Subcutaneous adipose tissue (tissue), 4 donors: ENCODE results near the gene SKI. TPM values are rescaled to one million over a fixed set of nuclear protein-coding genes. Genes with fewer than 3 reads are reported as not detected.

Source experiments
- total RNA-seq, 4 donors: library from RNA; depleted of rRNA; stranded (reverse); fragments of >200 nt; gene quantifications; one replicate each; pipeline ENCODE4 v1.1.0, GENCODE V29; 2016
- TF ChIP-seq, protein P1 (sequence below): fragments of 450-650 bp; IDR thresholded peaks from one replicate; pipeline ENCODE4 v1.5.1; 2016; ENCODE audit warnings: low read depth, mild to moderate bottlenecking, control low read depth, antibody characterized with exemption, moderate library complexity

The SKI gene
- total RNA-seq, 4 donors from 2014 or later, result 24.3 to 67.6 (median 27.8) TPM

DNA sequence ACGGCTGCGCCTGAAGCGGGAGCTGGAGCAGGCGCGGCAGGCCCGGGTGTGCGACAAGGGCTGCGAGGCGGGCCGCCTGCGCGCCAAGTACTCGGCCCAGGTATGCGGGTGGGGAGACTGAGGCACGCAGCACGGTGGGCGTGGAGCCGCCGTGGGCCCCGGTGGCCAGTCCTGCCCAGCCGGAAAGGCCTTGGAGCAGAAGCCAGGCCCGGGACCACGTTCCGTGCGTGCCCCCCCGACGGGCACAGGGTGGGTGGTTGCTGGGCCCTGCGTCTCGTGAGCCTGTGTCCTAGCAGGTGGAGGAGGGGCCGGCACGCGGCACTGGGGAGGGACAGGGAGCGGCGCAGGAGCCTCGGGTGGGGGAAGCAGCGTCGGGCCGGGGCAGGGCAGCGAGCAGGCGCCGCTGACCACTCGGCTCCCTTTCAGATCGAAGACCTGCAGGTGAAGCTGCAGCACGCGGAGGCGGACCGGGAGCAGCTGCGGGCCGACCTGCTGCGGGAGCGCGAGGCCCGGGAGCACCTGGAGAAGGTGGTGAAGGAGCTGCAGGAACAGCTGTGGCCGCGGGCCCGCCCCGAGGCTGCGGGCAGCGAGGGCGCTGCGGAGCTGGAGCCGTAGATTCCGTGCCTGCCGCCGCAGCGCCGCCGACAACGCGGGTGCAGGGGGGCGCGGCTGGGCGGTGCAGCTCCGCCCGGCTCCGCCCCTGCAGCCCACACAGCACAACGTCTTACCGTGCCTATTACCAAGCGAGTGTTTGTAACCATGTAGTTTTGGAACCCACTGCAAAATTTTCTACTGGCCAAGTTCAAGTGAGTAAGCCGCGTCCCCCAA lies 78.2 kb downstream of the SKI start:
- TF ChIP-seq, protein P1, sequence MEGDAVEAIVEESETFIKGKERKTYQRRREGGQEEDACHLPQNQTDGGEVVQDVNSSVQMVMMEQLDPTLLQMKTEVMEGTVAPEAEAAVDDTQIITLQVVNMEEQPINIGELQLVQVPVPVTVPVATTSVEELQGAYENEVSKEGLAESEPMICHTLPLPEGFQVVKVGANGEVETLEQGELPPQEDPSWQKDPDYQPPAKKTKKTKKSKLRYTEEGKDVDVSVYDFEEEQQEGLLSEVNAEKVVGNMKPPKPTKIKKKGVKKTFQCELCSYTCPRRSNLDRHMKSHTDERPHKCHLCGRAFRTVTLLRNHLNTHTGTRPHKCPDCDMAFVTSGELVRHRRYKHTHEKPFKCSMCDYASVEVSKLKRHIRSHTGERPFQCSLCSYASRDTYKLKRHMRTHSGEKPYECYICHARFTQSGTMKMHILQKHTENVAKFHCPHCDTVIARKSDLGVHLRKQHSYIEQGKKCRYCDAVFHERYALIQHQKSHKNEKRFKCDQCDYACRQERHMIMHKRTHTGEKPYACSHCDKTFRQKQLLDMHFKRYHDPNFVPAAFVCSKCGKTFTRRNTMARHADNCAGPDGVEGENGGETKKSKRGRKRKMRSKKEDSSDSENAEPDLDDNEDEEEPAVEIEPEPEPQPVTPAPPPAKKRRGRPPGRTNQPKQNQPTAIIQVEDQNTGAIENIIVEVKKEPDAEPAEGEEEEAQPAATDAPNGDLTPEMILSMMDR, result no peak

DNA sequence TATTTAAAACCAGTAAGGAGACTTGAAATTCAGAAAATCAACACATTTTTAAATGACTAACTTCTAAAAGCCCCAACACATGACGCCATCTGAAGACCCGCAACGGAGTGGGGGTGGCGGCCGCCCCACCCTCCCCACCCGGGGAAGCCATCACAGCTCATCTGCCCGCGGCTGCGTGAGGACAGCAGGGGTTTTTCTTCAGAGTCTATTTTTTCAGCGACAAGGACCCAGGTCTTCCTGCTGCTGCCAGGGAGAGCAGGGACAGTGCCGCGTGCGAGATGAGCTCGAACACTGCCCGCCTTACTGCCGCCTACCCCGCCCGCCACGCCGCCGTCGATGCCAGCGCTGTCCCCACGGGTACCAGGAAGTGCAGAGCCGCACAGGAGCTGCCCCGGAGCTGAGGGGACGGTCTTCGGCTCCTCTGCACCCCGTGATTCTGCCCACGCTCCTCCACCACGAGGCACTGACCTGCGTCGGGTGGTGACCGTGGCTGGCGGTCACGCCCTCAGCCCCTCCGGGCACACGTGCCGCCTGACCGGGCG lies 79.0 kb downstream of the SKI start:
- TF ChIP-seq, protein P1, result no peak

DNA sequence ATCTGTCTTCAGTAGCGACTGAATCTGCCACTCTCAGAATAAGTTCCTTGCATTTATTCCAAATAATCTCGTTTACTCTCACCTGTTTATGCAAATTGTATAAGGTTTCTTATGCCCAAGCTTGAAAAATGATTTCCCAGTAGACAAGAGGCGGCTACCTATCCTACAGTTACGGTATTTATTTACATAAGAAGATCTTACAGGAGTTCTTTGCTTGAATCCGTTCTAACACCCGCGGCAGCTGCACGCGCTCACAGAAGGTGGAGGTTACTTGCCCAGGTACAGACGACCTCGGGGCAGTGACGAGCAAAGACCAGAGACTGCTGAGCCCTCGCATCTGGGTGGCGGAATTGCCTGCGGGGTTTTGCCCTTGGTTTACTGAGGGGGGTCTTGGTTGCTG lies 79.9 kb downstream of the SKI start:
- TF ChIP-seq, protein P1, result no peak

DNA sequence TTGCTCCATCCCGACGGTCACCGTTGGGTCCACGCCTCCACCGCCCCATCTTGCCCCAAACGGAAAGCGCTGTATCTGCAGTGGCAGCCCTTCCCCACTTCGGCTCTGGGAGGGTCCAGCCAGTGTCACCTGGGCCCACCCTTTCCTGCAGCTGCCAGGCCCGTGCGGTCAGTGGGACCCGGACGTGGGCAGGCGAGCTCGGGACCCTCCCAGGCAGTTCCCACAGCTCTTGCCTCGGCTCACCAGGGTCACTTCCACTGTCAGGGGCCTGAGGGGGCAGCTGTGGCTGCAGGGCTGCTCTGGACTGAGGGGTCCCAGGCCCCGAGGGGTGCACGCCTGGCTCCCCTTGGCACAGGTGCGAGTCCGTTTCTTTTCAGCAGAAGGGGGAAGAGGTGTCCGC lies 80.7 kb downstream of the SKI start:
- TF ChIP-seq, protein P1, result no peak

DNA sequence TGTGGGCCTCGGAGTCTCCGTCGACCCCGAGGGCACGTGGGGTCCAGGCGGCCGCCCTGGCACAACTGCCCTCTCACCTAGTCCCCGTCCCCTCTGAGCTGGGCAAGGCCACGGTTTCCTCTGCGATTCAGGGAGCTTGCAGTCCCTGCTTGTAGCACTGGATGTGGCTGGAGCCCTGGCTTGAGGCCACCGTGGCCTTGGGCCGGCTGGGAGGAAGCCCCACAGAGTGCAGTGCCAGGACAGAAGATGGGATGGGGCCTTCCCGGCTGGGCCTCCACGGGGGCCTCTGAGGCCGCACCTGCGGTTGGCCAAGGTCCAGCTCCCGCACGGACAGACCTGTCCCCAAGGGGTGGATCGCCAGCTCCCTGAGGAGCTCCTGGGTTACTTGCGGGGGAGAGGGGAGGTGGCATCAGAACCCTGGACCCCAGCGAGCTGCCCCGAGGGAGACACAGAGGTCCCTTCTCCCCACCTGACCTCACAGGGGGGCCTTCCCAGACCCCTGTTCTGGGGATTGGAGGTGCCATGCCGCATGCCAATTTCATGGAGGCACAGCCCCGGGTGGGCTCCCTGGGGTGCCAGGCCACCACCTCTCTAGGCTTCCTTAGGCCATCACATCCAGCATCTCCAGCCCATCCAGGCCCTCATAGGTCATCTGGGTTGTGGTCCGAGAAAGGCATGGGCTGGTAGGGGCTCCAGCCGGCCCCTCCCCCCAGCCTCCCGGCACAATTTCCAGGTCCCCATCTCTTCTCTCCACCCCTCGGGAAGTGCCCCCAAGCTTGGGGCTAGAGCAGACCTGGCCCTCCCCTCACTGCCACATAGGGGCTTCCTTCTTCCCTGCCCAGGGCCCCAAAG lies 82.4 kb downstream of the SKI start:
- TF ChIP-seq, protein P1, result no peak

DNA sequence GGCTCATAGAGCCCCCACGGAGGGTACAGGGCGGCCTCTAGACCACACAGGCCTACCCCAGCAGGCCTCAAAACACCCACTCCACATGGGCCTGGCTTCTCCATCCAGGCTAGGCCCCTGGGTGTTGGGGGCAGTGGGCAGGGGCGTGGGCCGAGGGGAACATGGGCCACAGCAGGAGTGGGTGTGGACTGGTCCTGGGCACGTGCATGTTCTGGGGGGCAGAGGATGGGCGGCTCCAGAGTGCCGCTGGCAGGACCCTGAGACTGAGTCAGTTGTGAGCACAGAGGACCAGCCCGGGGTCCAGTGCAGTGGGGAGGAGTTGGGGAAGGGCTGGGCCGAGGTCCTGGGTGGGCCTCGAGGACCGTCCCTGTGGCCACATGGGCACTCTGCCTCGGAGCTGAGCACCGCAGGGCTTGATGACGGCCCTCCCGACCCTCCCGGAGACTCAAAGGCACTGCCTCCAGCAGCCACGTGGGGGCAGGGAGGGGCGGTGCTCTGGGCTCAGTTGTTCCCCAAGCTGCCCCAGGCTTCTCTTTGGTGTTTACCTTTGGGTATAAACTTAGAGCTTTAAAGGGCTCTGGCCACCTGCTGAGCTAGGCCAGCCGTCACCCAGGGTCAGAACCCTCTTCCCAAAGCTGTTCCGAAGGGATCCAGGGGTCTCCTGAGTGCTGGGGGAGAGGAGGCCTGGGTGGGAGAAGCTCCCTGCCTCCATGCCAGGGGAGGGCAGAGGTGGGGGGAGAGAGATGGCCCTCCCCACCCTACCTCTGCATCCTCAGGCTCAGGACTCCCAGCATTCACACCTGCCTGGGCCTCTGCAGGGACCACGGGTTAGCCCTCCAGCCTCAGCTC lies 83.3 kb downstream of the SKI start:
- TF ChIP-seq, protein P1, result no peak
